Adrenal gland (tissue), 5 donors: ENCODE measurements around the gene BCAS2.

Experiments
- POLR2A ChIP-seq, 2 donors: fragments of 450-650 bp; IDR thresholded peaks; one replicate each; pipeline ENCODE4 v1.6.1; 2017; ENCODE audit warnings: antibody characterized with exemption in 2 of 2, mild to moderate bottlenecking in 2 of 2, moderate library complexity in 1 of 2
- TF ChIP-seq, protein P1 (sequence below), 6 experiments: fragments of 450-650 bp in 4 of 6; fragments of 200-600 bp in 2 of 6; sonication (generic) in 1 of 6; IDR thresholded peaks; 1 replicate in 5 of 6; 2 replicates in 1 of 6; pipeline versions ENCODE4 v1.5.1 to v1.8.0; 2016 to 2021; ENCODE audit warnings: antibody characterized with exemption in 6 of 6, mild to moderate bottlenecking in 2 of 6, moderate library complexity in 1 of 6
- donor health status: DM: no; HTN: no; CAD: no.

DNA sequence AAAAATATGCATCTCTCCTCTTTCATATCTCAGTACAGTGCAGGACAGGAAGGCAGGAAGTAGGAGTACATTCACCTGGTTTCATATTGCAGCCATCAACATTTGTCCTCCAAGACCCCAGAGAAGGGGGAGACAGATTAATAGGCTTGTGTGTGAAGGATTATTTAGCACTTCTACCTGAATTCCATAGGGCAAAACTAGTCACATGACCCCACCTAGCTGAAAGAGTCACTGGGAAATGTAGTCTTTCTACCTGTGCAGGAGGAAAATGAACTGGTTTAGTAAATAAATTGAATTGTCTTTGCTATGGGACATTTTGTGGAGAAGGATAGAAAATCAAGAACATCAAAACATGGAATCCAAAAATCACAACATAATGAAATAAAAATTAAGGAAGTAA, 56.5 kb downstream of the BCAS2 start:
- TF ChIP-seq, protein P1, sequence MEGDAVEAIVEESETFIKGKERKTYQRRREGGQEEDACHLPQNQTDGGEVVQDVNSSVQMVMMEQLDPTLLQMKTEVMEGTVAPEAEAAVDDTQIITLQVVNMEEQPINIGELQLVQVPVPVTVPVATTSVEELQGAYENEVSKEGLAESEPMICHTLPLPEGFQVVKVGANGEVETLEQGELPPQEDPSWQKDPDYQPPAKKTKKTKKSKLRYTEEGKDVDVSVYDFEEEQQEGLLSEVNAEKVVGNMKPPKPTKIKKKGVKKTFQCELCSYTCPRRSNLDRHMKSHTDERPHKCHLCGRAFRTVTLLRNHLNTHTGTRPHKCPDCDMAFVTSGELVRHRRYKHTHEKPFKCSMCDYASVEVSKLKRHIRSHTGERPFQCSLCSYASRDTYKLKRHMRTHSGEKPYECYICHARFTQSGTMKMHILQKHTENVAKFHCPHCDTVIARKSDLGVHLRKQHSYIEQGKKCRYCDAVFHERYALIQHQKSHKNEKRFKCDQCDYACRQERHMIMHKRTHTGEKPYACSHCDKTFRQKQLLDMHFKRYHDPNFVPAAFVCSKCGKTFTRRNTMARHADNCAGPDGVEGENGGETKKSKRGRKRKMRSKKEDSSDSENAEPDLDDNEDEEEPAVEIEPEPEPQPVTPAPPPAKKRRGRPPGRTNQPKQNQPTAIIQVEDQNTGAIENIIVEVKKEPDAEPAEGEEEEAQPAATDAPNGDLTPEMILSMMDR (IDR thresholded peaks at IDR 0.05) = no peak
- TF ChIP-seq POLR2A (IDR thresholded peaks at IDR 0.05) = no peak
